ENCODE data around the gene CRK. TPM values are rescaled to one million over a fixed set of nuclear protein-coding genes. Genes with fewer than 3 reads are reported as not detected.
"Not testable (repeated sequence)": the region's sequence is repeated elsewhere in the genome, so short reads cannot be mapped to it uniquely, and the experiment has no call there.

Gene CRK
- total RNA-seq, 1 experiment from 2014 or later: 74.7 TPM

GRCh38 chr17:1469231-1469852 lies 13.3 kb upstream of the CRK start:
- no peak for DNase-seq (ENCODE audit: extremely low read depth, low read depth)

- no peak for DNase-seq (ENCODE audit: extremely low read depth, low read depth)
Observed at GRCh38 chr17:1467898-1468492, 12.0 kb upstream of the CRK start.

DNA sequence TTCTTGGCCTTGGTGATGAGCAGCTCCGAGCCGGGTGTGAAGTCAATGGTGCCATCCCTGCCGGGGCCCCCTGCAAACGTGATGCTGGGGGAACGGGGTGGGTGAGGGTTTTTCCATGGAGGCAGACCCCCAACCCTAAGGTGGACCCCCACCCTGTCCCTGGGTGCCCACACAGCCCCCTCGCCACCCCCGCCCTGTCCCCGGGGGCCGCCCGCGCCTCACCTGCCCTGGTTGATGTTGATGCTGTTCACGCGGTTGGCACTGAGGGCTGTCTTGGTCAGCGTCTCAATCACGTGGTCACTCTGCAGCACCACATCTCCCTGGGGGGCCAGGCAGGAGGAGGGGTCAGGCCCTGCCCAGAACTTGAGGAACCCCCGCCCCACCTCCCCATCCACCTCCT lies 11.2 kb upstream of the CRK start:
- no peak for DNase-seq (ENCODE audit: extremely low read depth, low read depth)

DNA sequence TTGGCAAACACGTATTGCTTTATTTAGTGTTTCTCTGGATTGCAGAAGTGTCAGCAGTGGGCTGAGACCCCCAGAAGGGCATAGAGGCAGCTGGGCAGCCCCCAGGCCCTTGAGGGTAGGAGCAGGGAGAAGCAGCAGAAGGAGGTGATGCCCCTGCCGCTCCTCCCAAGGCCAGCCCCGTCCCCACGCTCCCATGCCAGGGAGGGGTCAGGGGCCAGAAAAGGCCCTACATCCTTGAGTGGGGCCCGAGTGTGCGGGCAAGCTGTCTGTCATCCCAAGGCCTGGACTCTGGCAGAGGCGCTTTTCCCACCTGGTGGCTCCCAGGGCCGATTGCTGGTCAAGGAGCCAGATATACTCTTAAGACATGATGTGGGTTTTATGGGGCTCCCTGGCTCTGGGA lies 8.2 kb upstream of the CRK start:
- no peak for DNase-seq (ENCODE audit: extremely low read depth, low read depth)

- no peak for DNase-seq (ENCODE audit: extremely low read depth, low read depth)
Observed at GRCh38 chr17:1462164-1463112, 6.4 kb upstream of the CRK start.

DNA sequence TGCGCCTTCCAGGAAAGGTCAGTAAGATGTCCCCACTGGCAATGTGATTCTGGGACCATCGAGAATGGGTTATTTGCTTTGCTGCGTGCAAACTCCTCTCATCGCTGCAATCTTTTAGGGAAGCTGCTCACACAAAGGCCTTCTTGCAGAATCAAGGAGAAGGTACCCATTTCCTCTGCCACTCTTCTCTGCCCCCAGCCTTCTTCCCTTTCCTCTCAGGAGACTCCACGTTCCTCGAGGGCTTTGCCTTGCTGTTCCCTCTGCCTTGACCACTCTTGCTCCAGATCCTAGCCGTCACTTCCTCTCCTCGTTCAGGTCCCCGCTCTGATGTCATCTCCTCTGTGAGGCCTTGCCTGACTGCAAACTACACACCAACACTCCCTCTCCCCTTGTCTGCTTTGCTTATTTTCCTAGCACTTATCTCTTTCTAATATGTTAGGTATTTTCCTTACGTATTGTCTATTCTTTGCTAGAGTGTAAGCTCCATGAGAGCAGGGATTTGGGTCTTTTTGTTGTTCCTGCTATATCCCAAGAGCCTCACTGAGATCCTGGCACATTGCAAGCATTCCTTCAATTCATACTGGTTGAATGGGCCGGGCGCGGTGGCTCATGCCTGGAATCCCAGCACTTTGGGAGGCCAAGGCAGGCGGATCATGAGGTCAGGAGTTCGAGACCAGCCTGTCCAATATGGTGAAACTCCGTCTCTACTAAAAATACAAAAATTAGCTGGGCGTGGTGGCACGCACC lies 5.3 kb upstream of the CRK start:
- DNase-seq (ENCODE audit: extremely low read depth, low read depth): no peak

GRCh38 chr17:1460233-1460632 lies 4.2 kb upstream of the CRK start:
- DNase-seq (ENCODE audit: extremely low read depth, low read depth): no peak

- peak; percentile 50 for DNase-seq (ENCODE audit: extremely low read depth, low read depth)
Observed at GRCh38 chr17:1455291-1455796, 688 bp downstream of the CRK start.

- DNase-seq (ENCODE audit: extremely low read depth, low read depth): no peak
Observed at GRCh38 chr17:1454541-1454940, 1.5 kb downstream of the CRK start.

DNA sequence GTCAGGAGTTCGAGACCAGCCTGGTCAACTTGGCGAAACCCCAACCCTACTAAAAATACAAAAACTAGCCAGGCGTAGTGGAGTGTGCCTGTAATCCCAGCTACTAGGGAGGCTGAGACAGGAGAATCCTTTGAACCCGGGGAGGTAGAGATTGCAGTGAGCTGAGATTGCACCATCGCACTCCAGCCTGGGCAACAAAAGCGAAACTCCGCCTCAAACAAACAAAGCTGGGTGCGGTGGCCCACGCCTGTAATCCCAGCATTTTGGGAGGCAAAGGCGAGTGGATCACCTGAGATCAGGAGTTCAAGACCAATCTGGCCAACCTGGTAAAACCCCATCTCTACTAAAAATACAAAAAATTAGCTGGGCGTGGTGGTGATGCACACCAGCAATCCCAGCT lies 2.3 kb downstream of the CRK start:
- DNase-seq (ENCODE audit: extremely low read depth, low read depth): not testable (repeated sequence)

DNA sequence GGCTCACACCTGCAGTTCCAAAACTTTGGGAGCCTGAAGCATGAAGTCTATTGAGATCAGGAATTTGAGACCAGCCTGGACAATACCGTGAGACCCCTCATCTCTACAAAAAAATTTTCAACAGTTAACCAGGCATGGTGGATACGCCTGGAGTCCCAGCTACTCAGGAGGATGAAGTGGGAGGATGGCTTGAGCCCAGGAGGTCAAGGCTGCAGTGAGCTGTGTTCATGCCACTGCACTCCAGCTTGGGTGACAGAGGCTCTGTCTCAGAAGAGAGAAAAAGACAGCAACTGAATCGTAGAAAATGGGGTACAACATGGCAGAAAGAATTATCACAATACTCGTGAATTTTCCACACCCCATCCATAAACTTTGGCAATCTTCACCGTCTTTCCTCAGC lies 3.2 kb downstream of the CRK start:
- DNase-seq (ENCODE audit: extremely low read depth, low read depth): no peak

GRCh38 chr17:1450261-1450660 lies 5.8 kb downstream of the CRK start:
- not testable (repeated sequence) for DNase-seq (ENCODE audit: extremely low read depth, low read depth)

- no peak for DNase-seq (ENCODE audit: extremely low read depth, low read depth)
Observed at GRCh38 chr17:1449412-1449967, 6.5 kb downstream of the CRK start.

- no peak for DNase-seq (ENCODE audit: extremely low read depth, low read depth)
Observed at GRCh38 chr17:1447052-1447451, 9.0 kb downstream of the CRK start.

DNA sequence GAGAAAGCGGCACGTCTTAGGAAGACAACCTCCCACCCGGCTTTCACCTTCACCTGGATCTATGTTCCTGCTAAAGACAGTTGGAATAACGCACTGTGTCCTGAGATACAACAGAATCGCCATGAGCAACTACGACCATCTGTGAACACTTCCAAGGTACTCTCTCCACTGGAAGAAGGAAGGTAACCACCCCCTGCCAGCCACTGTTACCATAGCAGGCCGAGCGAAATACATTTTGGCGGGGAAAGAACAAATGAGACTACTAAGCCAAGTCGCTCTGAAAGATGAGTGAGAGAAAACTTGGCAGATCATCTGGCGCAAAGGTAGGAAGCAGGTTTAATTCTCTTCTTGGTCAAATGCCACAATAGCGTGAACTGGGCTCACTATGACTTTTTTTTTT lies 9.8 kb downstream of the CRK start:
- DNase-seq (ENCODE audit: extremely low read depth, low read depth): no peak

- DNase-seq (ENCODE audit: extremely low read depth, low read depth): not testable (repeated sequence)
Observed at GRCh38 chr17:1445695-1446094, 10.3 kb downstream of the CRK start.

- DNase-seq (ENCODE audit: extremely low read depth, low read depth): not testable (repeated sequence)
Observed at GRCh38 chr17:1442721-1443120, 13.3 kb downstream of the CRK start.

GRCh38 chr17:1442187-1442586 lies 13.8 kb downstream of the CRK start:
- no peak for DNase-seq (ENCODE audit: extremely low read depth, low read depth)

- no peak for DNase-seq (ENCODE audit: extremely low read depth, low read depth)
Observed at GRCh38 chr17:1440921-1441320, 15.1 kb downstream of the CRK start.

- DNase-seq (ENCODE audit: extremely low read depth, low read depth): no peak
Observed at GRCh38 chr17:1438593-1439083, 17.4 kb downstream of the CRK start.
